HG02588 (cell line): ENCODE results near the gene CCDC124.

Source experiments
- ATAC-seq: cut with Tn5 transposase; IDR thresholded peaks from one replicate; pipeline ENCODE4 v1.9.1; 2021; ENCODE audit warnings: mild to moderate bottlenecking, moderate library complexity; ENCODE audit not compliant: unreplicated experiment

Gene CCDC124

GRCh38 chr19:17951990-17952976 is 19.5 kb downstream of the CCDC124 start:
- no peak for ATAC-seq

- ATAC-seq = no peak
Observed at GRCh38 chr19:17953316-17953801, 20.5 kb downstream of the CCDC124 start.

DNA sequence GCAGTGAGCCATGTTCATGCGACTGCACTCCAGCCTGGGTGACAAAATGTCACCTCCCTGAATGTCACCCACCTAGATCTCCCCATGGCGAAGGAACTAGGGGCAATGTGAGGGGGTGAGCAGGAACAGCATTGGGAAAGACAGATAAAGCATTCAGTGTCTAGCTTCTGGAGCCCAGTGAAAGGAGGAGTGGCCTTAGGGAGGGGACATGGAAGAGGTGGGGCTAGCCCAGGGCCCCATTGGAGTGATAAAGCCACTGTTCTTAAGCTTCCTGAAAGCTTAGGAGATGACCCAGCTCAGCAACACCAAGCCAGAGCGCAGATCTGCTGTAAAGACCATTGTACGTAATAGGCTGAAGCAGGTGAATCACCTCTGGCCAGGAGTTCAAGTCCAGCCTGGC is 21.1 kb downstream of the CCDC124 start:
- ATAC-seq = no peak

GRCh38 chr19:17954401-17954800 is 21.6 kb downstream of the CCDC124 start:
- no peak for ATAC-seq

GRCh38 chr19:17957149-17957849 is 24.5 kb downstream of the CCDC124 start:
- no peak for ATAC-seq

DNA sequence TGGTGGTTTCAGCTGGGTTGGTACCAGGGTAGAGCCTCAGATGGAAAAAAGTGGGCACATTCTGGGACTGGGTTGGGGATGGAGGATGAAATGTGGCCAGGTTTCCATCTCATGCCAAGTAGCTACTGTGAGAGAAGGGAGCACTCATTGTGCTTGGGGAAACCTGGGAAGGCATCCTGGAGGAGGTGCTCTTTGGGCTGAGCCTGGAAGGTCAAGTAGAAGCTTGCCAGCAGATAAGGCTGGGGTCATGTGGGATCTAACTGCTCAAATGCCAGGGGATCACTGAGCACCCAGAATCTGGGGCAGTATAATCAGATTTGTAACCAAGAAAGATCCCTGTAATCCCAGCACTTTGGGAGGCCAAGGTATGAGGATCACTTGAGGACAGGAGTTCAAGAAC is 25.1 kb downstream of the CCDC124 start:
- no peak for ATAC-seq

GRCh38 chr19:17963936-17964691 is 31.3 kb downstream of the CCDC124 start:
- ATAC-seq = no peak

GRCh38 chr19:17965370-17966128 is 32.7 kb downstream of the CCDC124 start:
- no peak for ATAC-seq

GRCh38 chr19:17966129-17966483 is 33.3 kb downstream of the CCDC124 start:
- ATAC-seq = no peak

DNA sequence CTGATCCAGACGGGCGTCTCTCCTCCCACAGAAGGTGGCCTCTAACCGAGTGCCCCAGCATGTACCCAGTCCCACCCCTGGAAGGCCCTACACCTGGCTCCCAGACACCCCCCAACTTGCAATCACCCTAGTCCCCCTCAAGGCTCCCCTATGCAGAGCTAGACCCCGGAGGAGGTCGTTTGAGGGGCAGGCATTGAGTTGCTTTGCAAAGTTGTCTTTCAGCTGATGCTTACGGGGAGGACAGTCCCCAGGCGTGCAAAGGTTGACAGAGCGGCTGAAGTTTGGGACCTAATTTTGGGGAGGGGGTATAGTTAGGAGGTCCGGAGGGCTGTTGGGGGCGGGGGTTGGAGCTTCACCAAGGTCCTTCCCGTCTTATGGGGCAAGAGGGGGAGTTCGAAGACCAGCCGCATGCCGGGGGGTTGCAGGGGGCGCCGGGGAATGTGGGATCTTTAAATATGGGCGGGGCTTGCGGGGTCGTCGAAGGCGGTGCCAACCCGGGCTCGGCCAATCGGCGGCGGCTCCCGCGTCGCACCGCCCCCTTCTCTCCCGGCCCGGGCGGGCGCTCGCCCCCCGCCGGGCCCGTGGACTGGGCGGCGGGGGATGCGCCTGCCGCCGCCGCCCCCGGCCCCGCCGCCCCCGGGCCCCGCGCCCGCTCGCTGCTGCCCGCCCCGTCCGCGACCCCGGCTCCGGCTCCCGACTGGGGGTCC is 33.9 kb downstream of the CCDC124 start, which contains the start of gene KCNN1:
Gene KCNN1 (plus strand): TSS at position 558 of the 707 bp plus-strand sequence. CDS start 6,782 bp downstream, outside the sequence.
- no peak for ATAC-seq

DNA sequence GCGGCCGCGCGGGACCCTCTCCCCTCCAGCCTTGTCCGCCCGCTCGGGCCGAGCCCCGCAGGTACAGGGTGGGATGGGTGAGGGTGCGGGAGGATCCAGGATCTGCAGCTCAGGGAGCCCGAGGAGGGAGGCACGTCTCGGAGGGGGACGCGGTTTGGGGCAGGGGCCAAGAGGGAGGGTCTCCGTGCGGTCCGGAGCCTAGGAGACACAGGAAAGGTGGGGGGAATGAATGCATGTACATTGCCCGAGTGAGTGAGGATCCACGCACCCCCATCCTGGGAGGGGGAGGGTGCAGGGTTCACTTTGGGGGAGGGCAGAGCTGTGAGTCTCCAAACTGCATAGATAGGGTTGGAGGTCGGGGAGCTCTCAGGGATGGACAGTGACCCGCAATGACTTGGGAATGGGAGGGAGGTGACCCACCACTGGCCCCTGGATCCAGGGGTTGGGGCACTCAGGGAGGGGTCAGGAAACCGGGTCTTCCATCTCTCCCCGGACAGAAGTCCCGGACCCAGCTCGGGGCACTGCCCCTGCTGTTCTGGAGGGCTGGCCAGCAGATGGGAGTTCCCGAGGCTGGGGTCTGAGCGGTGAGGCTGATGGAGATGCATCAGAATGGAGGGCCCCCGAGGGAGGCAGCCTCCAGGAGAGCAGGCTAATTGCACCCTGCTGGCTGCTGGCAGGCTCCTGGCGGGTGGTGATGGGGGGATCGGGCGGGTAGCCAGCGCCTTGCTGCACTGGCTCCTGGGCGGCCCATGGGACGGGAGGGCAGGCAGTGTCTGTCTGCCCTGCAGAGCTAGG is 34.6 kb downstream of the CCDC124 start:
- no peak for ATAC-seq

DNA sequence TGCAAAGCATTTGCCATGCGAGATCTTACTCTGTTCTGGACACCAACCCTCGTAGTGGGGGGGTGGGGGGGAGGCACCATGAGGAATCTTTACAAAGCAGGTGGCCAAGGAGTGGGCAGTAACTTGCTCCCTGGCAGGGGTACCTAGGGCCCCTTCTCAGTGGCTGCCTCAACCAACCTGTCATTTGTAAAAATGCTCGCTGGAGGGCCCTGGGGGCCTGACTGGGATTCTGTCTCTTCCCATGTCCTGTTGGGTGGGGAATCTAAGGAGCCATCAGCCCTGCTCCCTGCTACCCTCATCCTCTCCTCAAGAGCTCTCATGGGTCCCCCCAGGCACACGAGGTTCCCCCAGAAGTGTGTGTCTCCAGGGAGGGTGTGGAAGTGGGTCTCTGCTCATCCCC is 35.5 kb downstream of the CCDC124 start:
- ATAC-seq = no peak

GRCh38 chr19:17969096-17969792 is 36.4 kb downstream of the CCDC124 start:
- no peak for ATAC-seq

- ATAC-seq = no peak
Observed at GRCh38 chr19:17972230-17972629, 39.4 kb downstream of the CCDC124 start.

DNA sequence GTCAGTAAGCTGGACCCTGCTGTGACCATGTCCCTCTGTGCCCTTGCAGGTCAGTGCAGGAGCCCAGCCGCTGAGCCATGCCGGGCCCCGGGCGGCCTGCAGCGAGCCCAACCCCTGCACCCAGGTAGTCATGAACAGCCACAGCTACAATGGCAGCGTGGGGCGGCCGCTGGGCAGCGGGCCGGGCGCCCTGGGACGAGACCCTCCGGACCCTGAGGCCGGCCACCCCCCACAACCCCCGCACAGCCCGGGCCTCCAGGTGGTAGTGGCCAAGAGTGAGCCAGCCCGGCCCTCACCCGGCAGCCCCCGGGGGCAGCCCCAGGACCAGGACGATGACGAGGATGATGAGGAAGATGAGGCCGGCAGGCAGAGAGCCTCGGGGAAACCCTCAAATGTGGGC is 40.9 kb downstream of the CCDC124 start:
- ATAC-seq = no peak

DNA sequence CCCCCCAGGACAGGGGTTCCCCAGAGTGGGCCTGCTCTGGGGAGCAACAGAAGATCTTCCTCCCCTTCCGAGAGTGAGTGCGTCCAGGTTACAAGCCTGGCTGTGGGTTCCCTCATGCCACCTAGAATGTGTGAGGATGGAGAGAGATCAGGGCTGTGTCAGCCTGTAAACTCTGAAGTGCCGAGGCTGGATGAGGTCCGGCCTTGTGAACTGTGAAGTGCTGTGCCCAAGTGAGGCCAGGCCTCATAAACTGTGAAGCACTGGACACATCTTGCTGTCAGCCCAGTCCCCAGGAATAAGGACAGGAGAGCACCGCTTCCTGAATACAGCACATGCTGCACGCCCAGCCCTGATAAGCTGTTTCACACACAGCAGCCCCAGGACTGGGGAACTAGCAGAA is 41.7 kb downstream of the CCDC124 start:
- no peak for ATAC-seq

DNA sequence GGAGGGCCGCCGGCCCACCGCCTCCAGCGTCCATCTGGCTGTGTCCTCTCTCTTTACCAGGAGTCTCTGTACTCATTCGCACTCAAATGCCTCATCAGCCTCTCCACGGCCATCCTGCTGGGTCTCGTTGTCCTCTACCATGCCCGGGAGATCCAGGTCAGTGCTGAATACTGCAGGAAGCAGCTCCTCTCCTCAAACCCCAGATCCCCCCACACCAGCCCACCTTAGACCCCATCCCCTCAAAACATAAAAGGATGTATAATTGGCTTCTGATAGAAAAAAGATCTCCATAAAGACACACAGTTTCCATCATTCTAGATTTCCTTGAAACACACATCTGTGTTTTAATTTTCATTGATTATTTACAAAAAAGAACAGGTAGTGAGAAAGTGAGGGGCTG is 42.2 kb downstream of the CCDC124 start:
- no peak for ATAC-seq

GRCh38 chr19:17977021-17977420 is 44.2 kb downstream of the CCDC124 start:
- no peak for ATAC-seq
